ENCODE data around the gene MAGEA1.

DNA sequence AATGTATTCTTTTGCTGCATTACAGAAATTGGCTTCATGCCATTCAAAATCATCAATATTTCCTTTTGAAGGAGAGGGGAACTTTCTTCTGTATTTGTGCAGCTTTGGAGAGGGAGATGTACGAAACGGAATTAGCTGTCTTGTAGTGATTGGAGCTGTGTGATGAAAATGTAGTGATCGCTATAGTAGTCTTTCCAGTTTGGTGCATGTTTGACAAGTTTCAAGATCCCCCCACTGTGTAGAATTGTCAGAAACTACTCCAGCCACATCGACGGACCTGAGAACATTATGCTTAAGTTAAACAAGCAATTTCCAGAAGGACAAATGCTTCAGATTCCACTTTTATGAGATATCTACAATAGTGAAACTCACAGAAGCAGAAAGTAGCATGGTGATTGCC is 21.6 kb upstream of the MAGEA1 start:
- TF ChIP-seq FOXK2 (IDR thresholded peaks at IDR 0.05) (no peak), FOXA1 (IDR thresholded peaks at IDR 0.05) (no peak), SP1 (IDR thresholded peaks at IDR 0.05) (no peak), BHLHE40 (IDR thresholded peaks at IDR 0.05; ENCODE audit: borderline replicate concordance) (no peak), L3MBTL2 (conservative IDR thresholded peaks at IDR 0.05) (no peak), CTBP1 (IDR thresholded peaks at IDR 0.05; ENCODE audit: borderline replicate concordance) (no peak), ELF4 (IDR thresholded peaks at IDR 0.05) (no peak), SUZ12 (IDR thresholded peaks at IDR 0.05) (no peak), LEF1 (IDR thresholded peaks at IDR 0.05; ENCODE audit: borderline replicate concordance) (no peak), FOXM1 (IDR thresholded peaks at IDR 0.05; ENCODE audit: borderline replicate concordance) (no peak), ARNT (IDR thresholded peaks at IDR 0.05) (no peak), TARDBP (IDR thresholded peaks at IDR 0.05) (no peak)
- TF ChIP-seq, protein P1, sequence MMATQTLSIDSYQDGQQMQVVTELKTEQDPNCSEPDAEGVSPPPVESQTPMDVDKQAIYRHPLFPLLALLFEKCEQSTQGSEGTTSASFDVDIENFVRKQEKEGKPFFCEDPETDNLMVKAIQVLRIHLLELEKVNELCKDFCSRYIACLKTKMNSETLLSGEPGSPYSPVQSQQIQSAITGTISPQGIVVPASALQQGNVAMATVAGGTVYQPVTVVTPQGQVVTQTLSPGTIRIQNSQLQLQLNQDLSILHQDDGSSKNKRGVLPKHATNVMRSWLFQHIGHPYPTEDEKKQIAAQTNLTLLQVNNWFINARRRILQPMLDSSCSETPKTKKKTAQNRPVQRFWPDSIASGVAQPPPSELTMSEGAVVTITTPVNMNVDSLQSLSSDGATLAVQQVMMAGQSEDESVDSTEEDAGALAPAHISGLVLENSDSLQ (IDR thresholded peaks at IDR 0.05) = no peak

All from HEK293T (cell line).